Testis (tissue), 2 donors: ENCODE data around the gene IPMK.

ENCODE experiments used
- POLR2A ChIP-seq: fragments of 450-650 bp; IDR thresholded peaks from one replicate; pipeline ENCODE4 v1.6.1; 2017; ENCODE audit warnings: antibody characterized with exemption, mild to moderate bottlenecking, moderate library complexity
- TF ChIP-seq, protein P1 (sequence below), 3 experiments: fragments of 450-650 bp in 2 of 3; fragments of 200-600 bp in 1 of 3; sonication (generic) in 1 of 3; IDR thresholded peaks; one replicate each; pipeline ENCODE4 v1.5.1; 2016 to 2019; ENCODE audit warnings: antibody characterized with exemption in 3 of 3, mild to moderate bottlenecking in 2 of 3, moderate library complexity in 1 of 3

DNA sequence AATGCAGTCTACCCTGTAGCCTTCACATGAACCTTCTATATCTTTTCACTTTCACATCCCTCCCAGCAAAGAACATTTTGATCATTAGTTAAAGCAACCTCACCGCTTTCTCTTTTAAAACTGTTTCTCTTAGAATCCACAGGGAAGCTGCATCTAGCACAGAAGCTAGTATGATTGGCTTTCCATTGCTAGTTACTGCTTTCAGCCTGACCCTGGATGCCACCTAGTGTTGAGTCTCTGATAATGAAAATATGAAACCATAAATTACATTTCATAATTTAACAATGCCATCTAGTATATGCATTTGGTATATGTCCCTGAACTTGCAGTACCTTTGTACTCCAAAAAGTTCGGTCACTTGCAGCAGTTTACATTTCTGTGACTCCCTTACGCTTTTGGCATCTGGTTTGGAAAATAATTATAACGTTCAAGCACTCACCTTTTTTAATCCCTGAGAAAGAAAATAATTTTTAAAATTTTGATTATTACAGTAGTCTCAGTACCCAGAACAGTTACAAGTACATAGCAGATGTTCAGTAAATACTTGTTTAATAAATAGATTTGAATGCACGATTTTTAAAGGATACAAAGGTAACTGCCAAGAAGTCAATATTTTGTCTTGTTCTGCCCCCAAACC is 24.0 kb upstream of the IPMK start:
- no peak for TF ChIP-seq POLR2A
- TF ChIP-seq, protein P1, sequence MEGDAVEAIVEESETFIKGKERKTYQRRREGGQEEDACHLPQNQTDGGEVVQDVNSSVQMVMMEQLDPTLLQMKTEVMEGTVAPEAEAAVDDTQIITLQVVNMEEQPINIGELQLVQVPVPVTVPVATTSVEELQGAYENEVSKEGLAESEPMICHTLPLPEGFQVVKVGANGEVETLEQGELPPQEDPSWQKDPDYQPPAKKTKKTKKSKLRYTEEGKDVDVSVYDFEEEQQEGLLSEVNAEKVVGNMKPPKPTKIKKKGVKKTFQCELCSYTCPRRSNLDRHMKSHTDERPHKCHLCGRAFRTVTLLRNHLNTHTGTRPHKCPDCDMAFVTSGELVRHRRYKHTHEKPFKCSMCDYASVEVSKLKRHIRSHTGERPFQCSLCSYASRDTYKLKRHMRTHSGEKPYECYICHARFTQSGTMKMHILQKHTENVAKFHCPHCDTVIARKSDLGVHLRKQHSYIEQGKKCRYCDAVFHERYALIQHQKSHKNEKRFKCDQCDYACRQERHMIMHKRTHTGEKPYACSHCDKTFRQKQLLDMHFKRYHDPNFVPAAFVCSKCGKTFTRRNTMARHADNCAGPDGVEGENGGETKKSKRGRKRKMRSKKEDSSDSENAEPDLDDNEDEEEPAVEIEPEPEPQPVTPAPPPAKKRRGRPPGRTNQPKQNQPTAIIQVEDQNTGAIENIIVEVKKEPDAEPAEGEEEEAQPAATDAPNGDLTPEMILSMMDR (IDR thresholded peaks at IDR 0.05), result peak; percentile 49 to 59 (median 57)
